Mononuclear cell (primary cell): Measurements from ENCODE around the gene ARHGAP26. TPM values are rescaled to one million over a fixed set of nuclear protein-coding genes. Genes with fewer than 3 reads are reported as not detected.

Experiments used
- H3K27me3 ChIP-seq: 2 replicates; pipeline ENCODE4 v1.6.0; 2011; ENCODE audit warnings: low read length, control low read depth; ENCODE audit not compliant: insufficient read depth
- H3K4me1 ChIP-seq: 2 replicates; pipeline ENCODE4 v1.5.1; 2011; ENCODE audit warnings: mild to moderate bottlenecking, low read length, control low read depth; ENCODE audit not compliant: insufficient read depth
- H3K4me3 ChIP-seq: 2 replicates; pipeline ENCODE4 v1.5.1; 2011; ENCODE audit warnings: mild to moderate bottlenecking, low read length, moderate library complexity
- H3K9me3 ChIP-seq: 2 replicates; pipeline ENCODE4 v1.5.1; 2011; ENCODE audit warnings: low read depth, mild to moderate bottlenecking, control low read depth, low read length
- total RNA-seq: library from RNA; depleted of rRNA; stranded (reverse); fragments of >200 nt; gene quantifications from one replicate; pipeline ENCODE4 v1.2.3, GENCODE V29; 2012

ARHGAP26 gene
- total RNA-seq, 1 donor = 53.6 TPM

DNA sequence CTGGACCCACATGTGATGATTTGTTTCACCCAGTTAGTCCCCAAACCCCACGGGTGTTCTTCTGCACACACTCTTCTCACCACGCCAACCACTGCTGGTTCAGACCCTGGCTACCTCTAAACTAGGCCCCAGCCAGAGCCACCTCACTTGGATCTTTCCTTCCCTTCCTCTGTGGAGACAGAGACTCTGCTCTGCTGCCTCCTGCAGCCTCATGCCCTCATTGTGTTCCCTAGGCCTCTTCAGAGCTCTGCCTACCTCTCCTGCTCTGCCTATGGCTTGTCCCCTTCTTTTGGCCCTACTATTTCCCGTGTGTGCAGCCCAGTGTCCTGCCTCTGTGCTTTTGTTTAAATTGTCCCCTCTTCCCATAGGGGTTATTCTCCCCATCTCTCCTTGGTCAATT lies 79.7 kb downstream of the ARHGAP26 start:
- H3K4me3 ChIP-seq = no peak overlapping the region
- no peaks in the 10 kb centered on the region for H3K9me3 ChIP-seq
- no peaks in the 10 kb centered on the region for H3K27me3 ChIP-seq
- peaks cover 43% of the 10 kb centered on the region for H3K4me1 ChIP-seq

DNA sequence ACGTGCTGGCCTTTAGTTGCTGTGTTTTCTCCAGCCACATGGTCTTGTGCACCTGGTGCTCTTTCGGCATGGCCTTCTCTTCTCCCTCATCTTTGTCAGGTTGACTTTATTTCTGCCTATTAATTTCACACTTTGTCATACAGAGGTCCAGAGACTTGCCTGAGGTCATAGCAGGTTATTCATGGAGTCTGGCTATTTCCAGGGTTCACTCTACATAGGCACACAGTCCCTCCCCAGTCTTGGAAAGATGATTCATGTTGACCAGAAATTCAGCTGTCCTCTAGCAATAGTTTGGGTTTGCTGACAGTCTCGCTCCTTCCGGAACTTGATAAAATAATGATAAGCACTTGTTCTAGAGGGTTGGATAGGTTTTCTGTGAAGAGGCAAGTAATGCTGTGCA lies 81.6 kb downstream of the ARHGAP26 start:
- H3K27me3 ChIP-seq = no peaks in the 10 kb centered on the region
- no peak overlapping the region for H3K4me3 ChIP-seq
- no peaks in the 10 kb centered on the region for H3K9me3 ChIP-seq
- peaks cover 24% of the 10 kb centered on the region for H3K4me1 ChIP-seq

DNA sequence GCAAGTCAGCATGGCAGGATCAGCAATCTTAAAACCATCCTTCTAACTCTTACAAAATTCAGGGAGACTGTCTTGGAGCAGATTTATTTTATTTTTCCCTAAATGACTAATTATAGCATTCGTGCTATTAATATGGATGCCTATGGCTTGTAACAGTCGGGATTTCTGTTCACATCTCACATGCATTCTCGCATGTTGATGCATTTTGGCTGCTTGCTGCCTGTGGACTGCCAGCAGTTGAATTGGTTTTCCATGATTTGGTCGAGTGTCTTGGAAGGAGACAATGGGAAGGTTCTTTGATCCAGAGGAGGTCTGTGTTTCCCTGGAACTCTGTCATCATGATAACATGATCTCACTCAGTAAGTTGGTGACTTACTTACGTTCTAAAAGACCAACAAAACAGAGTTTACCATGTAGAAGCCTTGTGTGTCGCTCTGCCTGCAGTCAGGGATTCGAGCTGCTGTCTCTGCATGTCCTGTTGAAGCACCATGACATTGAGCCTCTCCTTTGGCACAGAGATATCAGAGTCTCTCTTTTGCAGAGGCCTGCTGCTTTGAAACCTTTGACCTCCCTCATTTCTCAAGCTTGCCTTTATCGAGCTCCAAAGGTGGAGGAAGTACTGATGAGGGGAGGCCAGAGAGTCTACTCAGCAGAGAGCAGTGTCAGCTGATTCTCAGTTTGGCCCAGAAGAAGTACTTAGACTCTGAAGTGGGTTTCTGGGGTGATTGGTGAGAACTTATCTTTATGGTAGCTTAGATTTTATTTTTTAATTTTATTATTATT lies 82.4 kb downstream of the ARHGAP26 start:
- Histone ChIP-seq H3K9me3 (no peaks in the 10 kb centered on the region), H3K4me3 (no peak overlapping the region), H3K27me3 (no peaks in the 10 kb centered on the region), H3K4me1 (peaks cover 15% of the 10 kb centered on the region)

DNA sequence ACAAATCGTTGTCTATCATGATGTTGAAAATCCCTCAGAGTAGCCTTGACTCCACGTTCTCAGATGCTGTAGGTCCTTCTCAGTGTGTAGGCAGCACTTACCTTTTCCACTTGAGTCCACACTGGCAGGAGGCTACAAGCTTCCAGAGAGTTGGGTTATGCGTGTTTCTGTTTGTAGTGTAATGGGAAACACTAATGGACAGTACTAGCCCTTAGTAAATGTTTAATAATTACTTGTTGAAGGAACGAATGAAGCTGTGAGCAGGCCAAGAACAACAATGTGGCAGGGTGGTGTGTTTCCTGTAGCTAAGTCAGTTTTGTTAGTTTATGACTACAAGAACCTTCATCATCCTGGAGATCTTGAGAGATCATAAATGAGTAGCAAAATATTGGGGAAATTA lies 83.5 kb downstream of the ARHGAP26 start:
- Histone ChIP-seq H3K4me1 (peaks cover 7% of the 10 kb centered on the region), H3K9me3 (no peaks in the 10 kb centered on the region), H3K27me3 (no peaks in the 10 kb centered on the region), H3K4me3 (no peak overlapping the region)

DNA sequence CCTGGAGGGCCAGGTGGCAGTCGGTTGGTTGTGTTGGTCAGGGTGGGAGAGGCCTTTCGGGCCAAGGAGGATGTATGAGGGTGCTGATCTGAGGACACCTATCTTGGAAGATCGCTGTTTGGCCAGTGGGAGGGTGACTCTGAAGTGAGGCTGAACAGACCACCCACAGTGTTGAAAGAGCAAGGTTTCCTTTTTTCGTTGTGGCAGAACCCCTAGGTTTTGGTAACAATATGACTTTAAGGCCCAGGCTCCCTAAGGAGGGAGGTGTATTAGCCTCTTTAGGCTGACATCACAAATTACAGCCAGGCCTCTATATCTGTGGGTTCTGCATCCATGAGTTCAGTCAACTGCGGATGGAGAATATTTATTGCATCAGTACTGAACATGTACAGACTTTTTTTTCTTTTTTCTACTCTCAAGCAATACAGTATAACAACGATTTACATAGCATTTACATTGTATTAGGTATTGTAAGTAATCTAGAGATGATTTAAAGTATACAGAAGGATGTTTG lies 86.1 kb downstream of the ARHGAP26 start:
- Histone ChIP-seq H3K9me3 (no peaks in the 10 kb centered on the region), H3K27me3 (no peaks in the 10 kb centered on the region), H3K4me1 (peaks cover 15% of the 10 kb centered on the region), H3K4me3 (no peak overlapping the region)

DNA sequence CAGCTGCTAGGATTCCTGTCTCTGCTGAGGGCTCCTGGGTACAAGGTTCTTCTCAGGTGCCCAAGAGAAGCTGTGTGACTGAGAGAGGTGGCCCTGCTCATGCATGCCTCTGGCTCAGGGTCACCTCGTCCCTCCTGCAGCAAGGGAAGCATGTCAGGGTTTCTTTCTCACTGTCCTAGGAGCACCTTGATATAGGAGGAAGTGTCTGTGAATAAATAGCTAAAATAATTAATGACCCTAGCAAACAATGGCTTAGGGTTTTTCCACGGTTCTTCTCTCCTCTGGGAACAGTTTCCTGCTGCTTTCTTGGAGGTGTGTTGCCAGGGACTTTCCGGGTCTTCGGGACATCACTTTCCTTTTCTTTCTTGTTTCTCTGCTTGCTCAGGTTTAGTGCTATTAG lies 87.2 kb downstream of the ARHGAP26 start:
- H3K27me3 ChIP-seq = no peaks in the 10 kb centered on the region
- H3K9me3 ChIP-seq = no peaks in the 10 kb centered on the region
- no peak overlapping the region for H3K4me3 ChIP-seq
- H3K4me1 ChIP-seq = peaks cover 22% of the 10 kb centered on the region

DNA sequence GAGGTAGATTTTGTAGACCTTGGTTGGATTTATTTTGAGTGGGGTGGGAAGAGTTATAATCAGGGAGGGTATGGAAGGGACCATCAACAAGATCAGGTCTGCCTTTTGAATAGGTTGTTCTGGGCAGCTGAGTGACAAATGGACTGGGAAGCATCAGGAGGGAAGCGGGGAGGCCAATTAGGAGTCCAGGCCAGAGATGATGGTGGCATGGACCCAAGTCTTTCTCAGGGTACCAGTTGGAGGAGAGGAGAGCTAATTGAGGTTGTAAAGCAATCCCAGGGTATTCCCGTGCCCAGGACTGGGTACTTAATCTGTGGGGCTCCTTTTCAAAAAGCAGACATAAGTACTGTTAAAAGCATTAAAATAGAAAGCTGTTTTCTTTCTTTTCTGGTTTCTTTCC lies 88.9 kb downstream of the ARHGAP26 start:
- Histone ChIP-seq H3K27me3 (no peaks in the 10 kb centered on the region), H3K4me3 (no peak overlapping the region), H3K9me3 (no peaks in the 10 kb centered on the region), H3K4me1 (peaks cover 28% of the 10 kb centered on the region)

DNA sequence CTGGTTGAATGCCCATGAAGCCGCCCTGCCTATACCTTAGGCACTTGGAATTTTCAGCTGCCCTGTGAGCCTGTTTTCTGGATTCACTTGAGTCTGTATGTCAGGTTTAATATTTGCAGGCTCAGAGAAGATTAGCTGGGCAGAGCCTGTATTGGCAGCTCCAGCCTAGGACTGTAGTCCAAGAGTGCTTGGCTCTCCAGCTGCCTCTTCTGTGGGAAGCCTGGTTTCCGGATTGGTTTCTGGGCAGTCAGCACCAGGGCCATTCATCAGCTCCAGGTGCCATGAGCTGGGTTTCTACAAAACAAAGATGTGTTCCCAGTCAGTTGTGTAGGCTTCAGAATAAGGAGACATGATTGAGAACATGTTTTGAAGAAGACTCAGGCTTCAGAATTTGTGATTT lies 90.1 kb downstream of the ARHGAP26 start:
- H3K4me3 ChIP-seq = no peak overlapping the region
- H3K27me3 ChIP-seq = no peaks in the 10 kb centered on the region
- peaks cover 37% of the 10 kb centered on the region for H3K4me1 ChIP-seq
- H3K9me3 ChIP-seq = no peaks in the 10 kb centered on the region

DNA sequence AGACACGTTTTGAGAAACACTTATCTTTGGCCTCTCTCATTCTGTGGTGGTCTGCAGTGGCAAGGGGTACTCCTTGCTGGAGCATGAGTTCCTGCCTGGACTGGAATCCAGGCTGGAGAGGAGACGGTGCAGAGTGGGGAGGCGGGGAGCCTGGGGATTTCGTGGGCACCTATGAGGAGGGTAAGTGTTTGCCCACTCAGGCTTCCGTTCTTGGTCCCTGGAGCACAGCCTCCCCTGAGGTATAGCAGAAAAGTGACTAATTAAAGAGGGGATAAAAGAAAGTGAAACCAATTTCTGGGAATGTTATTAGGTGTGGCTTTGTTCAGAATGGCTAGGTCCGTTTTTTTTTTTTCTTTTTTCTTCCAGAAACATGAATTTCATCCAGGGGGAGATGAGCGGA lies 90.8 kb downstream of the ARHGAP26 start:
- H3K4me3 ChIP-seq = no peak overlapping the region
- H3K4me1 ChIP-seq = peaks cover 40% of the 10 kb centered on the region
- H3K9me3 ChIP-seq = no peaks in the 10 kb centered on the region
- H3K27me3 ChIP-seq = no peaks in the 10 kb centered on the region

DNA sequence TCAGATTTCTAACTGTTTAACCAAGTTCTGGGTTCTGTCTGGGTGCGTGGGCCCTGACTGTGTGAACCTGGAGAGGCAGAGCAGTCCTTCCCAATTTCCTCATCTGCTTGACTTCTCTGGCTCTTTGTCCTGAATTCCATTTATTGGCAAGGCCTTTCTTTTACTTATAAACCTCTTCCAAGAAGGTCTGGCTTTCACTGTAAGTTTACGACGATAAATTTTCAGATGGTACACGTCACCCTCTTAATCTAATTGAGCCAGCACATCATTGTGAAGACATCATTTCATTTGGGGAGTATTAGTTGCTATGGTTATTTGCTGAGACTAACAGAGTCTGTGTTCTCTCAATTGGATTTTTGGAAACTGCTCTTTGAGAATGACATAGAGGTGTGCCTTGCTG lies 92.4 kb downstream of the ARHGAP26 start:
- peaks cover 56% of the 10 kb centered on the region for H3K4me1 ChIP-seq
- H3K9me3 ChIP-seq = no peaks in the 10 kb centered on the region
- no peaks in the 10 kb centered on the region for H3K27me3 ChIP-seq
- no peak overlapping the region for H3K4me3 ChIP-seq

DNA sequence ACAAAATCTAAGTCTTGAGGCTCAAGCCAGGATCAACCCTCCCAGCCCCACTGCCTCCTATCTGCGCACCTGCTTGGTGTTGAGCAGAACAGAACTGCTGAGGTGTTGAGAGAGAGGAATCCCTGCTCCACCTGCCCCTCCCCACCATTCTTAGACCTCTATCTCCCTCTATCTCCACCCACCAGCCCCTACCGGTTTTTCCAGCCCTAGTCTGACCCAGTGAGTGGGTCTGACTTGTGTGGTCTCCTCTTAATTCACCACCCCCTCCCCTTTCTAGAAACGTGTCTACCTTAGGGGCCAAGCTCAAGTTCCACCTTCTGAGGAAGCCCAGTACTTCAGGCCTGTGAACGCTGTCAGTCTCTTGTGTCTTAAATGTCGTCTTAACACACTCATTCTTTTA lies 93.7 kb downstream of the ARHGAP26 start:
- H3K9me3 ChIP-seq = no peaks in the 10 kb centered on the region
- peaks cover 60% of the 10 kb centered on the region for H3K4me1 ChIP-seq
- H3K4me3 ChIP-seq = no peak overlapping the region
- no peaks in the 10 kb centered on the region for H3K27me3 ChIP-seq

DNA sequence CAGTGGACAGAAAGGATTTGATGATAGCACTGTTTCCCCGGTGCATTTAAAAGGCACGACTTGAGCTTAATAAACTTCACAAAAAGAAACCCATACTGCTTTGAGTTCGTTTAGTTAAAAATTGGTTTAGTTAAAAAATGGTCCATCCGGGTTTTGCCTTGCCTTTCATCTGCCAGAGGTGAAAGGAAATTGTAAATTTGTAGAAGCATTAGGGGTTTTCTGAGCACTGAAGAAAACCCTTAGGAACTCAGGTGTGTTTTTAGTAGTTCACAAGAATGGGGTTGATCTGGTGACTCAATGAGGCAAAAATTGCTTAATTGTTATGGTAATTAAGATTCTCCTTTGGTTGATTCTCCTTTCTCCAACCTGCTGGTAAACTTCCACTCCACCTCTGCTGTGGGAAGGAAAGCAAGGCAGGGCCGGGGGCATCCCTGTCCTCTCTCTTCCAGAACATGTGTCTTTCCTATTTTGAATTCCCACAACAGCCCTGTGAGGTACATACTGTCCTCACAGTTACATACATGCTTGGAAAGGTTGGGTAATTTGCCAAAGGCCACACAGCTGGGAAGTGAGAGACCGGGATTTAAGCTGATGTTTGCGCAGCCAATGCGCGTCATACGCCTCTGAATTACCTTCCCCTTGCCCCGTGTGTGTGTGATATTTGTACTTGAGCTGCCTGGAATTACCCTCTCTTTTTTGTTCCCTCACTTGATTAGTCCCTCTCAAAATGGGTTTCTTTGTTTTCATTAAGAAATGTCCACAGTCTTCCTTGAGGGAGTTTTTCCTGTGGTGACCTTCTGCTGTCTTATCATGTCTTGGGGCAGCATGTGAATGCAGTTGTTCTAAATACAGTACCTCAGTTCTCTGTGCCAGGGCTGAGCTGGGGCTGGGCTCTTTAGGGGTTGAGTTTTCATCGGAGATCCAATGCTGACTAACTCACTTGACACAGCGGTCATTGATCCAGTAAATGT lies 94.4 kb downstream of the ARHGAP26 start:
- H3K9me3 ChIP-seq = no peaks in the 10 kb centered on the region
- H3K4me3 ChIP-seq = no peak overlapping the region
- peaks cover 60% of the 10 kb centered on the region for H3K4me1 ChIP-seq
- H3K27me3 ChIP-seq = no peaks in the 10 kb centered on the region

DNA sequence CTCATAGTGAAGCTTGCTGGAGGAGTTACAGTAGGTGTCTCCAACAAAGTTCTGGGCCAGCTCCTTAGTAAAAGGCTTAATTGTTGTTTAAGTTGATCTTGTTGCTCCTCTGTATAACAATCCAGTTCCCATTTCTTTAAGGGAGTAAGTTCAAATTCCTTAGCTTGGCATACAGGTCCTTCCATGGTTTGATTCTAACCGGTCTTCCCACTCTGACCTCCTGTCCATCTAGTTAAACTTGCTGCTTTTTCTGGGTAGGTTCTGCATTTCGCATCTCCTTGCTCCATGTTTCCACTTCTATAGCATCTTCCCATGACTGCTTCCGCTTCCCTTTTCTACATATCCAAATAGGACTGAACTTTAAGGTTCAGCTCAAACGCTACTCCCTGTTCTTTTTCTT lies 95.5 kb downstream of the ARHGAP26 start:
- no peak overlapping the region for H3K4me3 ChIP-seq
- no peaks in the 10 kb centered on the region for H3K9me3 ChIP-seq
- peaks cover 52% of the 10 kb centered on the region for H3K4me1 ChIP-seq
- H3K27me3 ChIP-seq = no peaks in the 10 kb centered on the region

DNA sequence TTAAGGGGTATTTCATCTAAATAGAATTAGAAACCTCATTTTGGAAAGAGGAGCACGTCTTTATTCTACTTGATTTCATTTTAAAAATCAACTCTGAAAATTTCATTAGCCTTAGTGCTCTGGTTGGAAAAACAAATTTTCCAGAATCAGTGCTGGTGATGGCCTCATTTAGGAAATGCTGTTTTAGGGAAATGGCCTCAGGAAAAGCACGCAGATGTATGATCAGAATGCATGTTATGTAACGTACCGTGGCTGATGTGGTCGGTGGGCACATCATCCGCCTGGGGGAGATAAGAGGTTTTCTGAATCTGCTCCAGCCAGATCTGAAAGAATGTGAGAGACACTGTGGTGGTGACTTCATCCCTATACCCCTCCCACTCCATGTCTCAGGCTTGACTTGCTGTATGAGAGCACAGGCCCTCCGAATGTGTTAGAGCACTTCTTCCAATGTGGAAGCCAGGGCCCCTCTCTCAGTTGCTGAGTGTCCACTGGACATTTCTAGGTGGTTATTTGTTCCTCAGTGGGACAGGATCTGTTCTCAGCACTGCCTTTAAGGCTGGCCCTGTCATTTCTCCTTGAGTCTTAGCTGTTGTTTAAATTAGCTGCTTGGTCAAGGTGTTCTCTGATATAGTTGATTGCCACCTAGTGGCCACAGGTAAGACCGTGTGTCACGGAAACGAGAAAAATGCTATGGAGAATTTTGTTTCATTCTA lies 96.5 kb downstream of the ARHGAP26 start:
- H3K9me3 ChIP-seq = no peaks in the 10 kb centered on the region
- H3K4me1 ChIP-seq = peaks cover 41% of the 10 kb centered on the region
- no peaks in the 10 kb centered on the region for H3K27me3 ChIP-seq
- H3K4me3 ChIP-seq = no peak overlapping the region

DNA sequence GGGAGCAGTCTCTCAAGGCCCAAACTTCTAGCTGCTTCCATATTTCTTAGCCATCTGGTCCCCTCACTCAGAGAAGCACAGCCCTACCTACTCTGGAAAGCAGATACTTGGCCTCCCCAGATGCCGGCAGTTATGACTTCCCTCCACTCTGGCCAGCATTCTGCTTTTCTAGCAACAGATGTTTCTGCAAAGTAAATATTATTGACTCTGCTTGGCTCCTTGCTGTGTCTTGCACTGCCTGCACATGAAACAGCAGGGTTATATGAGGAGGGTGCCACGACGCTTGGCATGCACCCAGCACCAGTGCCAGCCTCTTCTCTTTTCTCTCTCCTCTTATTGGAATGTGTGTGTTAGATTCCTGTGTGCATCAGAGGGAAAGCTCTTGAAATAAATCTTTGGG lies 99.7 kb downstream of the ARHGAP26 start:
- Histone ChIP-seq H3K4me1 (peaks cover 33% of the 10 kb centered on the region), H3K27me3 (no peaks in the 10 kb centered on the region), H3K4me3 (no peak overlapping the region), H3K9me3 (no peaks in the 10 kb centered on the region)
